ENCODE results near the gene ROCK2. TPM values are rescaled to one million over a fixed set of nuclear protein-coding genes. Genes with fewer than 3 reads are reported as not detected.

ROCK2 gene
- total RNA-seq, 1 experiment from 2014 or later: 49.4 TPM

- H3K27ac ChIP-seq (ENCODE audit: low read depth, low read length, poor library complexity, severe bottlenecking): no peak overlapping the region
- ChIA-PET CTCF (no interaction called here), POLR2A (ENCODE audit: low non-redundant PET) (interaction anchor here (0.8 kb wide), 1 partner anchor 473 kb away, joined by 11 read pairs; no protein-coding TSS in a partner anchor)
- TF ChIP-seq CTCF (conservative IDR thresholded peaks at IDR 0.05; ENCODE audit: low read depth, low read length) (no peak), EZH2 (IDR thresholded peaks at IDR 0.05; ENCODE audit: borderline replicate concordance, low read depth, low read length, poor library complexity, severe bottlenecking) (no peak)
- BruUV-seq (replicated peaks): no TSS peak
- peaks cover 26% of the 10 kb centered on the region for H3K4me1 ChIP-seq (ENCODE audit: insufficient read depth, low read length, poor library complexity, severe bottlenecking)
- H3K36me3 ChIP-seq (ENCODE audit: insufficient read depth, low read length, poor library complexity, severe bottlenecking): no peaks in the 10 kb centered on the region
- no peaks in the 10 kb centered on the region for H3K9me3 ChIP-seq (ENCODE audit: low read depth, low read length, poor library complexity, severe bottlenecking)
- no peak overlapping the region for H3K4me3 ChIP-seq (ENCODE audit: low read depth, low read length, poor library complexity, severe bottlenecking)
- intact Hi-C loops (cut with micrococcal nuclease; ENCODE audit: unreplicated experiment): no loop called here
- no peak for DNase-seq (ENCODE audit: low spot score)
- no peaks in the 10 kb centered on the region for H3K27me3 ChIP-seq (replicated peaks; ENCODE audit: insufficient read depth, low read depth, low read length, poor library complexity)
Measured at GRCh38 chr2:11310212-11310611, 34.2 kb downstream of the ROCK2 start.

- no peaks in the 10 kb centered on the region for H3K9me3 ChIP-seq (ENCODE audit: low read depth, low read length, poor library complexity, severe bottlenecking)
- CTCF ChIA-PET: no interaction called here
- intact Hi-C loops (cut with micrococcal nuclease; ENCODE audit: unreplicated experiment): no loop called here
- no peak for TF ChIP-seq CTCF (conservative IDR thresholded peaks at IDR 0.05; ENCODE audit: low read depth, low read length)
- TF ChIP-seq EZH2 (IDR thresholded peaks at IDR 0.05; ENCODE audit: borderline replicate concordance, low read depth, low read length, poor library complexity, severe bottlenecking): no peak
- no peaks in the 10 kb centered on the region for H3K36me3 ChIP-seq (ENCODE audit: insufficient read depth, low read length, poor library complexity, severe bottlenecking)
- H3K27ac ChIP-seq (ENCODE audit: low read depth, low read length, poor library complexity, severe bottlenecking): no peak overlapping the region
- H3K4me3 ChIP-seq (ENCODE audit: low read depth, low read length, poor library complexity, severe bottlenecking): no peak overlapping the region
- no TSS peak for BruUV-seq (replicated peaks)
- POLR2A ChIA-PET (ENCODE audit: low non-redundant PET): interaction anchor here (0.8 kb wide), 1 partner anchor 474 kb away, joined by 11 read pairs; no protein-coding TSS in a partner anchor
- DNase-seq (ENCODE audit: low spot score): no peak
- peaks cover 26% of the 10 kb centered on the region for H3K4me1 ChIP-seq (ENCODE audit: insufficient read depth, low read length, poor library complexity, severe bottlenecking)
- no peaks in the 10 kb centered on the region for H3K27me3 ChIP-seq (replicated peaks; ENCODE audit: insufficient read depth, low read depth, low read length, poor library complexity)
Measured at GRCh38 chr2:11309706-11310105, 34.7 kb downstream of the ROCK2 start.

- CTCF ChIA-PET: no interaction called here
- H3K4me1 ChIP-seq (ENCODE audit: insufficient read depth, low read length, poor library complexity, severe bottlenecking): peaks cover 34% of the 10 kb centered on the region
Measured at GRCh38 chr2:11307764-11308415, 36.5 kb downstream of the ROCK2 start.

More at GRCh38 chr2:11307764-11308415, 36.5 kb downstream of the ROCK2 start:
- no peaks in the 10 kb centered on the region for H3K9me3 ChIP-seq (ENCODE audit: low read depth, low read length, poor library complexity, severe bottlenecking)
- no peaks in the 10 kb centered on the region for H3K27me3 ChIP-seq (replicated peaks; ENCODE audit: insufficient read depth, low read depth, low read length, poor library complexity)
- POLR2A ChIA-PET (ENCODE audit: low non-redundant PET): no interaction called here
- TF ChIP-seq CTCF (conservative IDR thresholded peaks at IDR 0.05; ENCODE audit: low read depth, low read length) (no peak), EZH2 (IDR thresholded peaks at IDR 0.05; ENCODE audit: borderline replicate concordance, low read depth, low read length, poor library complexity, severe bottlenecking) (no peak)
- DNase-seq (ENCODE audit: low spot score): no peak
- H3K27ac ChIP-seq (ENCODE audit: low read depth, low read length, poor library complexity, severe bottlenecking): no peak overlapping the region
- no TSS peak for BruUV-seq (replicated peaks)
- no peak overlapping the region for H3K4me3 ChIP-seq (ENCODE audit: low read depth, low read length, poor library complexity, severe bottlenecking)
- H3K36me3 ChIP-seq (ENCODE audit: insufficient read depth, low read length, poor library complexity, severe bottlenecking): no peaks in the 10 kb centered on the region
- intact Hi-C loops (cut with micrococcal nuclease; ENCODE audit: unreplicated experiment): no loop called here

All from A673 (cell line).